GM10266 (cell line): ENCODE data around the gene TSEN15.
"Not testable (repeated sequence)": the region's sequence is repeated elsewhere in the genome, so short reads cannot be mapped to it uniquely, and the experiment has no call there.

Experiments
- DNase-seq: peaks from one replicate; pipeline ENCODE4 v3.0.0; 2012; ENCODE audit errors: extremely low spot score
- CTCF ChIP-seq: IDR thresholded peaks from 2 replicates; pipeline ENCODE4 v1.5.1; 2012; ENCODE audit warnings: mild to moderate bottlenecking, low read depth; ENCODE audit not compliant: control insufficient read depth, insufficient read depth; ENCODE audit errors: missing control alignments

Gene TSEN15

GRCh38 chr1:184034761-184035379 is 16.7 kb upstream of the TSEN15 start:
- no peak for DNase-seq
- TF ChIP-seq CTCF, result no peak

GRCh38 chr1:184035719-184036516 is 15.6 kb upstream of the TSEN15 start:
- no peak for DNase-seq
- no peak for TF ChIP-seq CTCF

- DNase-seq, result peak; percentile 39
- no peak for TF ChIP-seq CTCF
Observed at GRCh38 chr1:184036517-184036949, 15.0 kb upstream of the TSEN15 start.

GRCh38 chr1:184037849-184038591 is 13.5 kb upstream of the TSEN15 start:
- DNase-seq, result peak; percentile 27
- TF ChIP-seq CTCF, result no peak

- TF ChIP-seq CTCF, result no peak
- no peak for DNase-seq
Observed at GRCh38 chr1:184039126-184039525, 12.4 kb upstream of the TSEN15 start.

- no peak for TF ChIP-seq CTCF
- no peak for DNase-seq
Observed at GRCh38 chr1:184041731-184042130, 9.8 kb upstream of the TSEN15 start.

- DNase-seq, result not testable (repeated sequence)
Observed at GRCh38 chr1:184043315-184043714, 8.2 kb upstream of the TSEN15 start.
